Endothelial cell of umbilical vein (primary cell): ENCODE measurements around the gene C8A. TPM values are rescaled to one million over a fixed set of nuclear protein-coding genes. Genes with fewer than 3 reads are reported as not detected.

Source experiments
- BruUV-seq: library from RNA; stranded (reverse); fragments of 400-500 nt; replicated peaks from 2 replicates; lab custom pipeline; 2021; lab: Mats Ljungman, UMichigan
- CTCF ChIA-PET: fragments of 300-600, 350-600 bp; sonication (Branson Sonifier 250); formaldehyde crosslinking; loops from one replicate; lab custom pipeline; 2021; ENCODE audit warnings: antibody characterized with exemption, inconsistent platforms; lab: Charles Lee
- POLR2A ChIA-PET: fragments of 300-600, 350-600 bp; sonication (Branson Sonifier 250); formaldehyde crosslinking; loops from one replicate; lab custom pipeline; 2021; ENCODE audit warnings: antibody characterized with exemption, inconsistent platforms; lab: Charles Lee
- DNase-seq: peaks from one replicate; pipeline ENCODE4 v3.0.0-alpha.2; 2011; ENCODE audit warnings: low read depth, low spot score
- FAIRE-seq: peaks from 2 replicates; lab custom pipeline; 2011; peaks lifted over from hg19 to GRCh38; lab: Jason Lieb, UNC
- H2AFZ ChIP-seq: 2 replicates; pipeline ENCODE4 v1.6.0; 2012; ENCODE audit warnings: low read depth, low read length, control low read depth, inconsistent platforms
- H3K27ac ChIP-seq: 2 replicates; pipeline ENCODE4 v1.5.1; 2011; ENCODE audit warnings: low read depth, mild to moderate bottlenecking, control low read depth, low read length, moderate library complexity; ENCODE audit not compliant: insufficient read depth
- H3K27me3 ChIP-seq, 2 experiments: 2 replicates each; pipeline versions ENCODE4 v1.6.0 to v1.6.1; 2011; ENCODE audit warnings: low read length in 2 of 2, mixed read lengths in 1 of 2; ENCODE audit not compliant: control insufficient read depth in 2 of 2, insufficient read depth in 2 of 2
- H3K36me3 ChIP-seq, 2 experiments: 2 replicates in 1 of 2; 3 replicates in 1 of 2; pipeline ENCODE4 v1.5.1; 2011; ENCODE audit warnings: low read length in 2 of 2, mild to moderate bottlenecking in 1 of 2, moderate library complexity in 1 of 2; ENCODE audit not compliant: control insufficient read depth in 2 of 2, insufficient read depth in 2 of 2; ENCODE audit errors: extremely low read depth in 1 of 2
- H3K4me1 ChIP-seq: 3 replicates; pipeline ENCODE4 v1.5.1; 2011; ENCODE audit warnings: mild to moderate bottlenecking, low read length; ENCODE audit not compliant: control insufficient read depth, insufficient read depth; ENCODE audit errors: extremely low read depth
- H3K4me2 ChIP-seq: 2 replicates; pipeline ENCODE4 v1.6.1; 2011; ENCODE audit warnings: low read length, control low read depth, mixed read lengths; ENCODE audit not compliant: insufficient read depth
- H3K4me3 ChIP-seq, 3 experiments: fragments of 200-600 bp in 1 of 3; sonication (generic), shearing (Covaris generic) in 1 of 3; replicated peaks in 1 of 3; 2 replicates each; pipeline ENCODE4 v1.5.1; 2011 to 2016; ENCODE audit warnings: control low read depth in 3 of 3, low read length in 3 of 3, mild to moderate bottlenecking in 2 of 3, inconsistent platforms in 1 of 3, low read depth in 1 of 3, moderate library complexity in 1 of 3; ENCODE audit not compliant: insufficient read depth in 1 of 3
- H3K79me2 ChIP-seq: 2 replicates; pipeline ENCODE4 v1.6.0; 2012; ENCODE audit warnings: low read length, inconsistent platforms; ENCODE audit not compliant: control insufficient read depth, insufficient read depth
- H3K9ac ChIP-seq: replicated peaks from 2 replicates; pipeline ENCODE3; 2011; ENCODE audit warnings: low read length, control low read depth; ENCODE audit not compliant: insufficient read depth; ENCODE audit errors: extremely low read depth
- H3K9me1 ChIP-seq: replicated peaks from 3 replicates; pipeline ENCODE4 v1.6.0; 2011; ENCODE audit warnings: mild to moderate bottlenecking, low read length; ENCODE audit not compliant: control insufficient read depth, insufficient read depth; ENCODE audit errors: extremely low read depth
- H3K9me3 ChIP-seq: replicated peaks from 2 replicates; pipeline ENCODE4 v1.5.1; 2012; ENCODE audit warnings: low read length, inconsistent platforms; ENCODE audit not compliant: control insufficient read depth, insufficient read depth
- H4K20me1 ChIP-seq: replicated peaks from 2 replicates; pipeline ENCODE3; 2011; ENCODE audit warnings: mild to moderate bottlenecking, low read length; ENCODE audit not compliant: control insufficient read depth, insufficient read depth; ENCODE audit errors: extremely low read depth
- CTCF ChIP-seq, 2 donors: IDR thresholded peaks; 1 replicate in 1 of 2; 2 replicates in 1 of 2; pipeline ENCODE4 v1.5.1; 2011; ENCODE audit warnings: low read length in 2 of 2, mild to moderate bottlenecking in 2 of 2, moderate library complexity in 2 of 2, control low read depth in 1 of 2, inconsistent platforms in 1 of 2, low read depth in 1 of 2; ENCODE audit not compliant: insufficient read depth in 1 of 2; ENCODE audit errors: extremely low read depth in 1 of 2
- EZH2 ChIP-seq: IDR thresholded peaks from 2 replicates; pipeline ENCODE4 v1.6.1; 2012; ENCODE audit warnings: borderline replicate concordance, low read depth, mild to moderate bottlenecking, moderate library complexity, low read length, inconsistent platforms; ENCODE audit not compliant: severe bottlenecking
- FOS ChIP-seq: IDR thresholded peaks from 2 replicates; pipeline ENCODE4 v1.6.1; 2011; ENCODE audit warnings: mild to moderate bottlenecking, low read length, moderate library complexity, borderline replicate concordance; ENCODE audit not compliant: insufficient read depth
- GATA2 ChIP-seq: IDR thresholded peaks from 2 replicates; pipeline ENCODE4 v1.7.0; 2011; ENCODE audit warnings: low read depth, mild to moderate bottlenecking, moderate library complexity, mixed read lengths, low read length; ENCODE audit not compliant: insufficient read length, insufficient read depth
- JUN ChIP-seq: IDR thresholded peaks from 2 replicates; pipeline ENCODE4 v1.6.1; 2011; ENCODE audit warnings: borderline replicate concordance, low read depth; ENCODE audit not compliant: insufficient read length, insufficient read depth
- MYC ChIP-seq: IDR thresholded peaks from one replicate; pipeline ENCODE4 v1.6.1; 2011; ENCODE audit warnings: mild to moderate bottlenecking, low read depth, low read length
- POLR2A ChIP-seq: IDR thresholded peaks from 2 replicates; pipeline ENCODE4 v1.6.1; 2012; ENCODE audit warnings: low read depth, mild to moderate bottlenecking, control low read depth, low read length
- POLR2AphosphoS5 ChIP-seq: IDR thresholded peaks from 2 replicates; pipeline ENCODE4 v1.6.1; 2012; ENCODE audit warnings: low read depth, mild to moderate bottlenecking, control low read depth, low read length, moderate library complexity; ENCODE audit not compliant: insufficient read depth
- dilution Hi-C: fragments of 300-500 bp; cut with MboI; formaldehyde crosslinking; loops from one replicate; pipeline ENCODE4 v1.15.0; 2019; ENCODE audit warnings: low sequenced_read_pairs; ENCODE audit not compliant: extremely low pct_ligation_motif_present
- intact Hi-C: fragments of 100-400 bp; cut with micrococcal nuclease; formaldehyde crosslinking; loops from one replicate; pipeline ENCODE4 v1.10.0; 2022
- polyA plus RNA-seq, 4 experiments: library from polyadenylated mRNA; depleted of rRNA in 3 of 4; stranded (reverse) in 3 of 4; unstranded in 1 of 4; fragments of >200 nt; gene quantifications; 2 replicates each; pipeline versions ENCODE4 v1.2.1 to v1.2.3, GENCODE V29; 2011 to 2012; ENCODE audit warnings: missing spikeins in 1 of 4
- total RNA-seq: library from RNA; stranded (reverse); gene quantifications from 2 replicates; pipeline ENCODE4 v1.2.3, GENCODE V29; 2021
- TF ChIP-seq, protein P1 (sequence below): IDR thresholded peaks from 2 replicates; pipeline ENCODE4 v1.6.1; 2011; ENCODE audit not compliant: insufficient read depth, insufficient read length

C8A gene
- total and polyA plus RNA-seq, 2 donors (not counting 3 experiments of a cell fraction or from before 2014, with no cell fraction given), result not detected

- Histone ChIP-seq H3K27me3 (no peaks in the 10 kb centered on the region), H3K4me1 (no peaks in the 10 kb centered on the region), H3K4me2 (no peak overlapping the region), H3K4me3 (no peak overlapping the region), H3K36me3 (no peaks in the 10 kb centered on the region), H3K9ac (no peak overlapping the region), H2AFZ (no peak overlapping the region), H3K9me1 (no peaks in the 10 kb centered on the region), H3K9me3 (no peaks in the 10 kb centered on the region), H3K79me2 (no peaks in the 10 kb centered on the region), H3K27ac (no peak overlapping the region), H4K20me1 (no peaks in the 10 kb centered on the region)
- dilution Hi-C loops (no loop called here), intact Hi-C loops (no loop called here)
- no peak for TF ChIP-seq MYC
- TF ChIP-seq CTCF (IDR thresholded peaks at IDR 0.05; ENCODE audit: extremely low read depth in 1 of 2, insufficient read depth in 1 of 2, low read depth in 1 of 2, low read length in 2 of 2), result no peak
- TF ChIP-seq JUN, result no peak
- no peak for TF ChIP-seq POLR2A
- no peak for TF ChIP-seq EZH2
- DNase-seq (no peak), FAIRE-seq (no peak)
- POLR2A ChIA-PET, result no interaction called here
- BruUV-seq, result no TSS peak
- CTCF ChIA-PET, result no interaction called here
These were observed 69.5 kb downstream of the C8A start for GRCh38 chr1:56924116-56924515.

DNA sequence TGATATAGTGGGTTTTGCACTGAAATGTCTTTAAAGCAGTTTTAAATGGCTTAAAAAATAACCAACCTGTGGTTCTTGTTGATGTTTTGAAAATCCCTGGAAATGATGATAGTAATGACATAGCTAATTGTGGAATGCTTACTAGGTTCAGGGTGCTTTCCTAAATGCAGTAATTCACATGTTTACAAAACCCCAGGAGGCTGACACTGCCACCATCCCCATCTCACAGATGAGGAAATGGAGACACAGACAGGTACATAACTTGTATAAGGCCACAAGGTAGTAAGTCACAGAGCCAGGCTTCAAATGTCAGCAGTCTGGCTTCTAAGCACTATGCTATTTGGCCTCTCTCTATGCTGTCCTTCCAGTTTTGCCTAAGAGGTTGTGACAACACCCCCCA is 70.6 kb downstream of the C8A start:
- Histone ChIP-seq H3K9me1 (no peaks in the 10 kb centered on the region), H4K20me1 (no peaks in the 10 kb centered on the region), H3K4me3 (no peak overlapping the region), H2AFZ (no peak overlapping the region), H3K27ac (no peak overlapping the region), H3K9ac (no peak overlapping the region), H3K4me1 (no peaks in the 10 kb centered on the region), H3K9me3 (no peaks in the 10 kb centered on the region), H3K79me2 (no peaks in the 10 kb centered on the region), H3K36me3 (no peaks in the 10 kb centered on the region), H3K27me3 (no peaks in the 10 kb centered on the region), H3K4me2 (no peak overlapping the region)
- intact Hi-C loops (no loop called here), dilution Hi-C loops (no loop called here)
- no TSS peak for BruUV-seq
- TF ChIP-seq JUN (no peak), MYC (no peak), FOS (no peak), EZH2 (no peak), POLR2A (no peak), CTCF (IDR thresholded peaks at IDR 0.05; ENCODE audit: extremely low read depth in 1 of 2, insufficient read depth in 1 of 2, low read depth in 1 of 2, low read length in 2 of 2) (no peak), POLR2AphosphoS5 (no peak), GATA2 (no peak)
- TF ChIP-seq, protein P1, sequence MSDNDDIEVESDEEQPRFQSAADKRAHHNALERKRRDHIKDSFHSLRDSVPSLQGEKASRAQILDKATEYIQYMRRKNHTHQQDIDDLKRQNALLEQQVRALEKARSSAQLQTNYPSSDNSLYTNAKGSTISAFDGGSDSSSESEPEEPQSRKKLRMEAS, result no peak
- FAIRE-seq (no peak), DNase-seq (no peak)
- ChIA-PET CTCF (no interaction called here), POLR2A (no interaction called here)
